Adrenal gland (tissue), 5 donors: ENCODE data around the gene ANK2.

Experiments used
- POLR2A ChIP-seq, 2 donors: fragments of 450-650 bp; IDR thresholded peaks; one replicate each; pipeline ENCODE4 v1.6.1; 2017; ENCODE audit warnings: antibody characterized with exemption in 2 of 2, mild to moderate bottlenecking in 2 of 2, moderate library complexity in 1 of 2
- TF ChIP-seq, protein P1 (sequence below), 6 experiments: fragments of 450-650 bp in 4 of 6; fragments of 200-600 bp in 2 of 6; sonication (generic) in 1 of 6; IDR thresholded peaks; 1 replicate in 5 of 6; 2 replicates in 1 of 6; pipeline versions ENCODE4 v1.5.1 to v1.8.0; 2016 to 2021; ENCODE audit warnings: antibody characterized with exemption in 6 of 6, mild to moderate bottlenecking in 2 of 6, moderate library complexity in 1 of 6
- donor health status: DM: no; HTN: no; CAD: no.

GRCh38 chr4:113273721-113274220 lies 224.3 kb downstream of the ANK2 start:
- TF ChIP-seq, protein P1, sequence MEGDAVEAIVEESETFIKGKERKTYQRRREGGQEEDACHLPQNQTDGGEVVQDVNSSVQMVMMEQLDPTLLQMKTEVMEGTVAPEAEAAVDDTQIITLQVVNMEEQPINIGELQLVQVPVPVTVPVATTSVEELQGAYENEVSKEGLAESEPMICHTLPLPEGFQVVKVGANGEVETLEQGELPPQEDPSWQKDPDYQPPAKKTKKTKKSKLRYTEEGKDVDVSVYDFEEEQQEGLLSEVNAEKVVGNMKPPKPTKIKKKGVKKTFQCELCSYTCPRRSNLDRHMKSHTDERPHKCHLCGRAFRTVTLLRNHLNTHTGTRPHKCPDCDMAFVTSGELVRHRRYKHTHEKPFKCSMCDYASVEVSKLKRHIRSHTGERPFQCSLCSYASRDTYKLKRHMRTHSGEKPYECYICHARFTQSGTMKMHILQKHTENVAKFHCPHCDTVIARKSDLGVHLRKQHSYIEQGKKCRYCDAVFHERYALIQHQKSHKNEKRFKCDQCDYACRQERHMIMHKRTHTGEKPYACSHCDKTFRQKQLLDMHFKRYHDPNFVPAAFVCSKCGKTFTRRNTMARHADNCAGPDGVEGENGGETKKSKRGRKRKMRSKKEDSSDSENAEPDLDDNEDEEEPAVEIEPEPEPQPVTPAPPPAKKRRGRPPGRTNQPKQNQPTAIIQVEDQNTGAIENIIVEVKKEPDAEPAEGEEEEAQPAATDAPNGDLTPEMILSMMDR (IDR thresholded peaks at IDR 0.05): no peak
- no peak for TF ChIP-seq POLR2A (IDR thresholded peaks at IDR 0.05)
